ENCODE data around the gene DENND5A.

GRCh38 chr11:9160166-9160565 lies 105.0 kb downstream of the DENND5A start:
- TF ChIP-seq, protein P1, sequence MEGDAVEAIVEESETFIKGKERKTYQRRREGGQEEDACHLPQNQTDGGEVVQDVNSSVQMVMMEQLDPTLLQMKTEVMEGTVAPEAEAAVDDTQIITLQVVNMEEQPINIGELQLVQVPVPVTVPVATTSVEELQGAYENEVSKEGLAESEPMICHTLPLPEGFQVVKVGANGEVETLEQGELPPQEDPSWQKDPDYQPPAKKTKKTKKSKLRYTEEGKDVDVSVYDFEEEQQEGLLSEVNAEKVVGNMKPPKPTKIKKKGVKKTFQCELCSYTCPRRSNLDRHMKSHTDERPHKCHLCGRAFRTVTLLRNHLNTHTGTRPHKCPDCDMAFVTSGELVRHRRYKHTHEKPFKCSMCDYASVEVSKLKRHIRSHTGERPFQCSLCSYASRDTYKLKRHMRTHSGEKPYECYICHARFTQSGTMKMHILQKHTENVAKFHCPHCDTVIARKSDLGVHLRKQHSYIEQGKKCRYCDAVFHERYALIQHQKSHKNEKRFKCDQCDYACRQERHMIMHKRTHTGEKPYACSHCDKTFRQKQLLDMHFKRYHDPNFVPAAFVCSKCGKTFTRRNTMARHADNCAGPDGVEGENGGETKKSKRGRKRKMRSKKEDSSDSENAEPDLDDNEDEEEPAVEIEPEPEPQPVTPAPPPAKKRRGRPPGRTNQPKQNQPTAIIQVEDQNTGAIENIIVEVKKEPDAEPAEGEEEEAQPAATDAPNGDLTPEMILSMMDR (conservative IDR thresholded peaks at IDR 0.05 in 1 of 2, IDR thresholded peaks at IDR 0.05 in 1 of 2; ENCODE audit: low read depth in 1 of 2, low read length in 2 of 2), result no peak
- no peak for TF ChIP-seq EZH2 (IDR thresholded peaks at IDR 0.05; ENCODE audit: low read length, missing control alignments)
